H1 (cell line): Measurements from ENCODE around the gene ARHGAP15. TPM values are rescaled to one million over a fixed set of nuclear protein-coding genes. Genes with fewer than 3 reads are reported as not detected.

Source experiments
- CTCF ChIA-PET: fragments of 300-600 bp; sonication (Branson Sonifier 250); formaldehyde crosslinking; loops from one replicate; lab custom pipeline; 2021; ENCODE audit not compliant: partially characterized antibody; lab: Charles Lee
- POLR2A ChIA-PET: fragments of 300-600 bp; sonication (Branson Sonifier 250); formaldehyde crosslinking; loops from one replicate; lab custom pipeline; 2021; ENCODE audit warnings: inconsistent platforms; ENCODE audit not compliant: partially characterized antibody; lab: Charles Lee
- DNase-seq, 2 experiments: peaks; one replicate each; pipeline versions ENCODE4 v3.0.0 to v3.0.0-alpha.2; 2010 to 2022; ENCODE audit warnings: low spot score in 2 of 2, low read depth in 1 of 2, mixed read lengths in 1 of 2
- FAIRE-seq: peaks from 2 replicates; lab custom pipeline; 2011; peaks lifted over from hg19 to GRCh38; lab: Jason Lieb, UNC
- H2AFZ ChIP-seq: 2 replicates; pipeline ENCODE4 v1.8.1; 2012; ENCODE audit warnings: low read length, inconsistent platforms
- H2AK5ac ChIP-seq: 2 replicates; pipeline ENCODE4 v1.6.1; 2013; ENCODE audit warnings: low read depth, low read length
- H2BK120ac ChIP-seq: replicated peaks from 2 replicates; pipeline ENCODE3; 2013; ENCODE audit warnings: low read depth, low read length, inconsistent platforms
- H2BK12ac ChIP-seq: 2 replicates; pipeline ENCODE4 v1.6.1; 2013; ENCODE audit warnings: low read depth, low read length
- H2BK15ac ChIP-seq: 2 replicates; pipeline ENCODE4 v1.6.1; 2013; ENCODE audit warnings: low read length
- H2BK20ac ChIP-seq: 2 replicates; pipeline ENCODE4 v1.6.1; 2013; ENCODE audit warnings: low read length
- H2BK5ac ChIP-seq: 2 replicates; pipeline ENCODE4 v1.6.1; 2013; ENCODE audit warnings: low read depth, low read length
- H3K14ac ChIP-seq: 2 replicates; pipeline ENCODE4 v1.6.1; 2013; ENCODE audit warnings: inconsistent platforms; ENCODE audit not compliant: insufficient read length
- H3K18ac ChIP-seq: 2 replicates; pipeline ENCODE4 v1.6.1; 2013; ENCODE audit warnings: low read length; ENCODE audit errors: extremely low read depth
- H3K23ac ChIP-seq: 2 replicates; pipeline ENCODE4 v1.6.1; 2013; ENCODE audit warnings: inconsistent platforms; ENCODE audit not compliant: insufficient read length
- H3K23me2 ChIP-seq: 2 replicates; pipeline ENCODE4 v1.6.1; 2013; ENCODE audit warnings: low read depth, low read length
- H3K27ac ChIP-seq: 2 replicates; pipeline ENCODE4 v1.6.1; 2011; ENCODE audit warnings: low read depth, low read length, inconsistent platforms
- H3K27me3 ChIP-seq, 4 experiments: replicated peaks in 1 of 4; 1 replicate in 1 of 4; 2 replicates in 3 of 4; pipeline versions ENCODE4 v1.6.1 to v1.8.1; 2011 to 2013; ENCODE audit warnings: low read length in 3 of 4, mild to moderate bottlenecking in 3 of 4, inconsistent platforms in 2 of 4, mixed read lengths in 2 of 4, moderate library complexity in 1 of 4; ENCODE audit not compliant: control insufficient read depth in 3 of 4, insufficient read depth in 3 of 4; ENCODE audit errors: extremely low read depth in 1 of 4
- H3K36me3 ChIP-seq, 4 experiments: 2 replicates each; pipeline versions ENCODE4 v1.6.1 to v1.8.1; 2011 to 2013; ENCODE audit warnings: mild to moderate bottlenecking in 4 of 4, low read length in 3 of 4, moderate library complexity in 2 of 4, control low read depth in 1 of 4, inconsistent platforms in 1 of 4; ENCODE audit not compliant: insufficient read depth in 4 of 4, control insufficient read depth in 2 of 4
- H3K4ac ChIP-seq: replicated peaks from 2 replicates; pipeline ENCODE3; 2013; ENCODE audit warnings: low read length, low read depth, mixed read lengths, inconsistent platforms; ENCODE audit not compliant: insufficient read length
- H3K4me1 ChIP-seq, 4 experiments: replicated peaks in 1 of 4; 1 replicate in 1 of 4; 2 replicates in 3 of 4; pipeline versions ENCODE4 v1.6.1 to v1.8.1; 2011 to 2013; ENCODE audit warnings: low read length in 3 of 4, inconsistent platforms in 2 of 4, mixed read lengths in 1 of 4; ENCODE audit not compliant: insufficient read depth in 4 of 4, control insufficient read depth in 3 of 4
- H3K4me2 ChIP-seq, 2 experiments: 2 replicates each; pipeline versions ENCODE4 v1.6.1 to v1.8.1; 2011 to 2013; ENCODE audit warnings: low read depth in 2 of 2, low read length in 2 of 2, control low read depth in 1 of 2, inconsistent platforms in 1 of 2, mild to moderate bottlenecking in 1 of 2; ENCODE audit not compliant: insufficient read depth in 1 of 2
- H3K4me3 ChIP-seq, 4 experiments: fragments of 200-600, 300-600 bp in 1 of 4; sonication (generic), shearing (Covaris generic), sonication (Bioruptor Twin) in 1 of 4; 2 replicates each; pipeline versions ENCODE4 v1.5.1 to v1.8.1; 2011 to 2016; ENCODE audit warnings: low read length in 4 of 4, low read depth in 3 of 4, control low read depth in 2 of 4, inconsistent platforms in 2 of 4, mild to moderate bottlenecking in 2 of 4, mixed read lengths in 1 of 4, moderate library complexity in 1 of 4; ENCODE audit not compliant: insufficient read depth in 2 of 4; ENCODE audit errors: extremely low read depth in 1 of 4
- H3K56ac ChIP-seq: replicated peaks from 2 replicates; pipeline ENCODE3; 2013; ENCODE audit warnings: low read depth, mild to moderate bottlenecking, mixed read lengths, low read length, inconsistent platforms; ENCODE audit not compliant: insufficient read length
- H3K79me1 ChIP-seq: 2 replicates; pipeline ENCODE4 v1.6.1; 2013; ENCODE audit warnings: low read depth, low read length, control low read depth
- H3K79me2 ChIP-seq, 2 experiments: 2 replicates each; pipeline versions ENCODE4 v1.6.1 to v1.8.1; 2012 to 2013; ENCODE audit warnings: low read length in 2 of 2, mild to moderate bottlenecking in 2 of 2, inconsistent platforms in 1 of 2; ENCODE audit not compliant: insufficient read depth in 2 of 2, control insufficient read depth in 1 of 2
- H3K9ac ChIP-seq, 4 experiments: replicated peaks in 1 of 4; 1 replicate in 1 of 4; 2 replicates in 3 of 4; pipeline versions ENCODE4 v1.6.1 to v1.8.1; 2011 to 2013; ENCODE audit warnings: low read depth in 3 of 4, low read length in 3 of 4, control low read depth in 2 of 4, mild to moderate bottlenecking in 2 of 4, moderate library complexity in 2 of 4, inconsistent platforms in 1 of 4; ENCODE audit errors: extremely low read depth in 1 of 4
- H3K9me3 ChIP-seq, 2 experiments: 2 replicates each; pipeline versions ENCODE4 v1.6.1 to v1.8.1; 2012 to 2013; ENCODE audit warnings: mild to moderate bottlenecking in 2 of 2, moderate library complexity in 2 of 2, control low read depth in 1 of 2, inconsistent platforms in 1 of 2, low read depth in 1 of 2, low read length in 1 of 2, mixed read lengths in 1 of 2; ENCODE audit not compliant: insufficient read depth in 2 of 2
- H4K20me1 ChIP-seq, 2 experiments: replicated peaks in 1 of 2; 2 replicates each; pipeline versions ENCODE3 to v1.8.1; 2011 to 2013; ENCODE audit warnings: inconsistent platforms in 2 of 2, low read length in 2 of 2, mild to moderate bottlenecking in 1 of 2; ENCODE audit not compliant: insufficient read depth in 2 of 2, control insufficient read depth in 1 of 2
- H4K5ac ChIP-seq: 2 replicates; pipeline ENCODE4 v1.6.1; 2013; ENCODE audit warnings: low read length, low read depth, mixed read lengths, inconsistent platforms; ENCODE audit not compliant: insufficient read length
- H4K8ac ChIP-seq: 2 replicates; pipeline ENCODE4 v1.8.0; 2013; ENCODE audit warnings: mild to moderate bottlenecking, moderate library complexity, low read length, inconsistent platforms; ENCODE audit not compliant: insufficient read depth; ENCODE audit errors: extremely low read depth
- H4K91ac ChIP-seq: replicated peaks from 2 replicates; pipeline ENCODE3; 2013; ENCODE audit warnings: low read length, mixed read lengths, inconsistent platforms; ENCODE audit not compliant: insufficient read length
- whole genome bisulfite sequencing, 2 experiments: shearing (Covaris generic) in 1 of 2; methylation state at CpG; one replicate each; pipeline versions ENCODE4 v1.1.6 to v1.1.7; 2013 to 2015; ENCODE audit warnings: low lambda C conversion rate in 2 of 2, mixed read lengths in 2 of 2, inconsistent platforms in 1 of 2, low coverage in 1 of 2, missing lambda C conversion rate in 1 of 2; ENCODE audit not compliant: insufficient replicate concordance in 2 of 2, insufficient coverage in 1 of 2, insufficient read length in 1 of 2; ENCODE audit errors: extremely low coverage in 1 of 2, missing lambda C conversion rate in 1 of 2; 5-methylcytosine and 5-hydroxymethylcytosine counted together
- polyA plus RNA-seq, 7 experiments: library from polyadenylated mRNA; depleted of rRNA in 3 of 7; stranded (reverse) in 5 of 7; unstranded in 2 of 7; fragments of >200 nt in 5 of 7; fragments of 200-250 nt in 2 of 7; gene quantifications; 1 replicate in 5 of 7; 2 replicates in 1 of 7; 4 replicates in 1 of 7; pipeline versions ENCODE4 v1.2.1 to v1.2.3, GENCODE V29; 2011 to 2013; ENCODE audit warnings: missing spikeins in 2 of 7, mixed read lengths in 2 of 7
- total RNA-seq: library from RNA; stranded (reverse); fragmentation: NEBNext Ultra II Directional; extraction: Animal tissue kit (Norgen Biotek cat#: 25700); gene quantifications from 2 replicates; pipeline ENCODE4 v1.2.1, GENCODE V29; 2021

ARHGAP15 gene
- total and polyA plus RNA-seq, 2 of the 8 experiments (the other 6 are each of a cell fraction or from before 2014, with no cell fraction given), result not detected

DNA sequence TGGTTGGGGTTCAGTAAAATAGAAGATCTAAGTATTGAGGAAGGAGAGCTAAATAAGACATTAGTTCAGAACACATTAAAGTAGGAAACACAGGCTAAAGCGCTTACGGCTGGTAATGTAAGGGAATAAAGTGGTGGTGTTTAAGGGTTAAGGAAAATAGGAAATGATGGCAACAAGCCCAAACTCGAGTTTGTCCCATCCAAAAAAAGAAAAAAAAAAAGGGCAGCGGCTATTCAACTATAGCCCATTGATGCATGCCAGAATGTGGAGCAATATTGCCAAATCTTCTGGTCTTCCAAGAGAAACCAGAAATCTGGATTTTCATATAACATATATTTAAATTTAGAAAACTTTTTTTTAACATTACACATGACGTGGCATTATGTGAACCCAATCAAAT, 161.0 kb downstream of the ARHGAP15 start:
- no peak for FAIRE-seq
- H3K14ac ChIP-seq, result no peak overlapping the region

More for the DNA sequence above, 161.0 kb downstream of the ARHGAP15 start:
- Histone ChIP-seq H3K56ac (no peak overlapping the region), H2BK20ac (no peak overlapping the region), H4K8ac (no peak overlapping the region), H4K91ac (no peak overlapping the region), H2BK12ac (no peak overlapping the region), H2AK5ac (no peak overlapping the region), H3K36me3 (no peaks in the 10 kb centered on the region), H3K4me2 (no peak overlapping the region), H3K23me2 (no peaks in the 10 kb centered on the region), H3K27me3 (no peaks in the 10 kb centered on the region), H4K20me1 (no peaks in the 10 kb centered on the region), H3K23ac (no peak overlapping the region), H2BK15ac (no peak overlapping the region), H3K4ac (no peak overlapping the region), H3K4me1 (no peaks in the 10 kb centered on the region), H2BK5ac (no peak overlapping the region), H3K27ac (no peak overlapping the region), H4K5ac (no peak overlapping the region), H3K4me3 (no peak overlapping the region), H3K9ac (no peak overlapping the region), H3K18ac (no peak overlapping the region), H3K9me3 (no peaks in the 10 kb centered on the region), H3K79me1 (no peaks in the 10 kb centered on the region), H2BK120ac (no peak overlapping the region), H3K79me2 (no peaks in the 10 kb centered on the region), H2AFZ (no peak overlapping the region)
- CTCF ChIA-PET, result interaction anchor here (2.2 kb wide), 1 partner anchor 31 kb away, joined by 10 read pairs; no protein-coding TSS in a partner anchor
- 86% methylated on average over 5 of the region's 5 CpGs; no CpG with 5 or more reads in 1 of the 2 experiments for WGBS, 2 experiments
- no peak for DNase-seq
- POLR2A ChIA-PET, result no interaction called here
